HG02870 (cell line): ENCODE measurements around the gene RAPGEF5.

ENCODE experiments used
- ATAC-seq: cut with Tn5 transposase; IDR thresholded peaks from one replicate; pipeline ENCODE4 v1.9.1; 2021; ENCODE audit warnings: mild to moderate bottlenecking, moderate library complexity; ENCODE audit not compliant: unreplicated experiment

RAPGEF5 gene

DNA sequence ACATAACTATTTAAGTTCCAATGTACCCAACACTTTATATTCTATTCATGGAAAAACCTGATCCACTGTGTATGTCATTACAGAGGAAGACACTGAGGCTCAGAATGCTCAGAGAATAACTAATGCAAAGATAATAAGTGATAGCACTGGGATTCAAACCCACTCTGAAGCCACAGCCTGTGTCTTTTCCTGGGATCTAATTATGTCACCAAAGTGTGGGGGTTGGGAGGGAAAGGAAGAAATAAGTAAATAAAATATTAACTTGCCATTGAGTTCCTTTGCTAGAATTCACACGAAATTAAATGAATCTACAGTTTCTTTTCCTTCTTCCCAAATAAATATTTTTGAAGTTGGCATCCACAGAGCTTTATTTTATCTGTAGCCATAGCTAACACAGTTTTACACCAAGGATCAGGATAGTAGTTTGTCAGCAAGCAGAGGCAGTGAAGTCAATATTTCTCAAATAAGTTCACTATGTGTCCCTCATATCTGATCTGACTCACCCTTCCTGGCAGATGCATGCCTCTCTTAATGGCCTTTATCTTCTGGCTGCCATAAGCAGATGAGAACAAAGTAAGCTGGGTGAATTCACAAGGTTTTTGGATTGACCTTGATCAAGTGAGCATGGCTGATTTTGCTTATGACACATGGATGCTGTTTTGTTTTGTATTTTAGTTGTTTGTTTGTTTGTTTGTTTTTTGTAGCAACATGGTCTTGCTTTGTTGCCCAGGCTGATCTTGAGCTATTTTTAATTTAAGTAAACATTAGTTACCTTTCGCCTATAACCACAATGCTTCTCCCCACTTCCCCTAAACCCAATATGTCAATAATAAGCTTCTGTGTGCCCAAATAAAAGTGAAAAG lies 6.3 kb downstream of the RAPGEF5 start:
- peak; percentile 31 for ATAC-seq

DNA sequence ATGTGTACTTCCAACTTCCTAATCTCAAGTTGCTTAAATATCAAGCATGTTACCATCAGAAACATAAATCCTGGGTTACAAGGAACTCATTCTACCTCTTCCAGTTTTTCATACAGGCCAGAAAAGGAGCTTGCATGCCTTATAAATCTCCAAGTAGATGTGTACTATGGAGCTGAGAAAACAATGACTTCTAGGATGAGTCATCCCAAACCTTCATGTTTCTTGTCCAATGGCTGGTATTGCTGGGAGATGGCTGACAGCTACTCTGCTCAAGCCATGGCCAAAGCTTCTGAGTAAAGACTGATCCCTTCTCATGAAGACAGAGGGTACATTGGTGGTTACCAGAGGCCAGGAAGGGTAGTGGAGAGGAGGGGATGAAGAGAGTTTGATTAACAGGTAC lies 8.6 kb downstream of the RAPGEF5 start:
- ATAC-seq = no peak

DNA sequence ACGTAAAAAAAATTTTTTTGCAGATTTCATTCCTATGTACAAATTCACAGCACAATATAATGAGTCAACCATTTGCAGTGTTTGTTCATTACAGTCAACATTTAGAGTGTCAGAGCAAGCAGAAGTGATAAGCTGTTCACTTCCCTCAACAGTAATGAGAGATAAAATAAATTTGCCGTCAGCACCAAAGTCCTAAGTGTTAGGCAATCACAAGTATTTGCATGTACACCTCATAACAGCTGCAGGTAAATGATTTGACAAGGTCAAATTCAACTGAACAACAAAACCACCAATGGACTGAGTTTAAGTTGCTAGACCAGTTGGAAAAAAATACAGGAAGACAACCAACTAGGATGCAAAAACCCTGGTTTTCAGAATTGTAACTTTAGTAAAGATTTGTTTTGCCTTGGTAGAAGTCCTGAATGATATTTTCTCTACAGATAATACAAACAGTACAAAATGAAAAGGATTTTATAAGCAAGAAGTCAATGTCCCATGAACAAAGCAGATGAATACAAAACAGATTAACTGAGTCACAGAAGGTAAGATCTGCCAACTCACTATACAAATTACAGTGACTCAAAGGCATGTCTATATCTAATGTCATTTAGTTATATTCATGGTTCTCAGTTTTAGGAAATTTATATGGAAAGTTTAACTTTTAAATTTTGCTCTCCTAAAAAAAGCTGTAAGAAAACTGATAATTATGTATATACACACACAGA lies 10.4 kb downstream of the RAPGEF5 start:
- ATAC-seq = no peak

DNA sequence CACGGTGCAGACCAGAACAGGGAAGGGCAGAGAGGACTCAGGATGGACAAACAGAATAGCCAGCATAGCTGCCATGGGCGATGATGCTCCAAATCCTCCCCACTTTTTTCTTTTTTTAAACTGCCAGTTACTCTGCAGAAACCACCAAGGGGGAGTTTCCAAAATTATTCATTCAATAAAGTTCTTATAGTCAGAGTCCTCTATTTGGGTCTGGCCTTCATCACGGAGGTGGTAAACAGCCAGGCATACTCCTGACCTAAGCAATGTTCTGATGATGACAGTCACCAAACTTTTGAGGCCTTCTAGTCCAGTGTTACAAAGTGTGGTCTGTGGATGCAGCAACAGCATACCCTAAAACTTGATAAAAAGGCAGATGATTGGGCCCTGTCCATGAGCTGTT lies 12.3 kb downstream of the RAPGEF5 start:
- no peak for ATAC-seq

DNA sequence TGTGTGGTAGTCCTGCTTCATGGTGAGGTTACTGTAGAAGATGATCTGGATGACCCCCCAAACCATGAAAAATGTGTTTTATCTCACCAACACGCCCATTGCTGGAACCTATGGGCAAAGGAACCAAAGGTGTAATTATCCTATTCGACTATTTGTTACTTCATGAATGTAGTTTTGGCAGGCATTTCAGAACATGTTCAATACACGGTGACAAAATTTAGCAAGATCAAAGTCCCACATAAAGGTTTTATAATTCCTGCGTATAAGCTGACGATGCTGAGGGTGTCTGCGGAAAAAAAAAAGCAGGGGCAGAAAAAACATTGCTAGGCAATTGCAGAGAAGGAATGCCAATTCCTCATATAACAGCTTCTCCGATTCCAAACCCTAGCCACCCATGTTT lies 13.3 kb downstream of the RAPGEF5 start:
- ATAC-seq = no peak

DNA sequence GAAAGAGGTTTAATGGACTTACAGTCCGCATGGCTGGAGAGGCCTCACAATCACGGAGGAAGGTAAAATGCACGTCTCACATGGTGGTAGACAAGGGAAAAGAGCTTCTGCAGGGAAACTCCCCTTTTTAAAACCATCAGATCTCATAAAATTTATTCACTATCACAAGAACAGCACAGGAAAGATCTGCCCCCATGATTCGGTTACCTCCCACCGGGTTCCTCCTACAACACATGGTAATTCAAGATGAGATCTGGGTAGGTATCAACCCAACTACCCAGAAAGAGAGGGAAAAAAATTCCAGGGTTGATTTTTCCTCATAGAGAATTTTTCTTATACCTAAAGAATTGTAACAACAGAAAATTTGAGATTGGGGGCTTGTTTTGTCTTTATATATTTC lies 13.9 kb downstream of the RAPGEF5 start:
- ATAC-seq = no peak

DNA sequence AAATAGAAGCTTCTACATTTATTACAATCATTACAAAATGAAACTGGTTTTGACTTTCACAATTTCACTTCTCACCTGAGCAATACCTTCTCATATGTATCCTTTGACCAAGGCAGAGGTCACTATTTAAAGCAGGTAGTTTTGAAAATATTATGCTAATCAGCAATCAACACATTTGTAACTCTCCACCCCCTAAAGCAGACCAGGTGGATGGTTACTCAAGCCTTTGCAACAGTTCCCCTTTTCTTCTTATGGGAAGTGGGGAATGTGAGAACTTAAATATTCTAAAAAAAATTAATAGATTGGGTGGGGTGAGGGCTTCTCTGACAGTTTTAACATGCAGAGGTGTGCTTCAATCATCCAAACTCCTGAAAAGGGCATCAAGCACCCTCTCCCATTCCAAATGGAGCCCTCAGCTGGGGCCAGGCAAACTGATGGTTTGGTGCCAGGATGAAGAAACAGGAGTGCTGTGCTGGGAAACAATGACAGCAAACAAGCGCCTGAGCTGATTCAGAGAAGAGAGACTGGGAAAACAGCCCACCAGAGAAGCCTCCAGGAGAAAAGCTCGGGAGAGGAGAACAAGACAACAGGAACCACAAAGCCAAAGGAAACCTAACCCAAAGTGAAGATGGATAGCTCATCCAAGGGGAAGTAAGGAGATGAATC lies 17.1 kb downstream of the RAPGEF5 start:
- no peak for ATAC-seq

DNA sequence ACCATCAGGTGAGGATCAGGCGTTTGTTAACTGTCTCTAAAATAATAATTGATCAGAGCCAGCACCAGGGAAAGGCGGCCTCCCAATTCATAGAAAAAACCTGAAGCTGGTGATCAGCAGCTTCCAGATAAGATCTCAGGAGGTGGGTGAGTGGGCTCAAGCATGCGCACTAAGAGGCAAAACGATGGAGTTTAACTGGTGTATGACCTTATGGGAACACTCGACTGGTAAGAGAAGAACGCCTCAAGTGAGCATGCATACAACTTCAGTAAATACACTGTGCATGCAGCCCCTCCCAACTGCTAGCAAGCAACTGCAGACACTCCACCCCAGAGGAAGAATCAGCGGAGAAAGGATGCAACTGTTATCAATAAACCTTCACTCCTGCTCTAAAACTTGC lies 18.1 kb downstream of the RAPGEF5 start:
- no peak for ATAC-seq

DNA sequence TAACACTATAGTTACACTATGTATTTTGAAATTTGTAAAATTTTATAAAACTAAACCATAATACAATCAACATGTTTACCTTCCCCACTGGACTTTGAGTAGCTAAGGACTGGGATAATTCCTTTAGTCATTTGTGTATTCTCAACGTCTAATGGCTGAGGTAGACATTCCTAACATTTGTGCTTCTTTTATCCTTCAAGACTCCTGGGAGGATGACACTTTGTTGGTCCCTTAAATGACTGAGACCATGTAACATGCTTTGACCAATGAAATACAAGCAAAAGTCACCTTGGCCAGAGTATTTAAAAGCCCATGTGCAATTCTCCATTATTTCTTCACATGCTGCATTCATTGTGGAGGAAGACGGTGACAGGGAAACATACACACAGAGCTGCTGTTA lies 18.5 kb downstream of the RAPGEF5 start:
- no peak for ATAC-seq

DNA sequence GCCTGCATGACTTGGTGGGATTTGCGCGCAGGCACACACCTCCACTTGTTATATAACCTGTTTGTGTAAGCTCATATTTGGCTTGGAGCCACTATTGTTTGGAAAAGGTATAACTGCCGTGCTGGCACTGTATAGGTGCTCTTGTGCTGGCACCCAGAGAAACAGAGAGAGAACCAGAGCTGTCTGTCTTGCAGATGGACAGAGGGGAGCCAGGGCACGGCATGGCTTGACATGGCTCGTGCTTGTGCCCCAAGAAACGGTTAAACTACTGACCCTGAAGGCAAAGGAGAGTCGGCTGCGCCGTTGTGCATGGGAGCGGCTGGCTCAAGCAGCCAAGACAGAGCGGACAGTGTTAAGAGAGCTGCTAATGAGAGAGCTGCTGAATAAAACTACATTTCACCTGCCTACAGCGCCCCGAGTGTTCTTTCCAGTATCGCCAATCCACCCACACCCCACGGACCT lies 23.2 kb downstream of the RAPGEF5 start:
- ATAC-seq = no peak

DNA sequence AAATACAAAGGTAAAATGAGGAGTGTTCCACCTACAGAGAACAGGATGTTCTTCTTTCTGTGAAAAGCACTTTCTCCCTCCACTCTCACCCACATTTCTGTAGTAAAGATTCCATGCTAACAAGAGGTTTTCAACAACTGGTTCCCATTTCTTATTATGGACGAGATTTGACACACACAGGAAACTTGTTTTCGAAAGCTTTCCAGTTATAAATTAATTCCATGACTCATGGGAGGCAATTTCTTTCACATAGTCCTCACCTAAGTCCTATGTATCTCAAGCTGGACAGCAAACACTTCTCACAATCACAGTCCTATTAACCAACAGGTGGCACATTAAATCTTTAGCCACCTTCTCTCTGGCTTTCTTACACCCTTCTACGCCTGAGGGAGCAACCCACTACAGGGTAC lies 24.5 kb downstream of the RAPGEF5 start:
- ATAC-seq = no peak

DNA sequence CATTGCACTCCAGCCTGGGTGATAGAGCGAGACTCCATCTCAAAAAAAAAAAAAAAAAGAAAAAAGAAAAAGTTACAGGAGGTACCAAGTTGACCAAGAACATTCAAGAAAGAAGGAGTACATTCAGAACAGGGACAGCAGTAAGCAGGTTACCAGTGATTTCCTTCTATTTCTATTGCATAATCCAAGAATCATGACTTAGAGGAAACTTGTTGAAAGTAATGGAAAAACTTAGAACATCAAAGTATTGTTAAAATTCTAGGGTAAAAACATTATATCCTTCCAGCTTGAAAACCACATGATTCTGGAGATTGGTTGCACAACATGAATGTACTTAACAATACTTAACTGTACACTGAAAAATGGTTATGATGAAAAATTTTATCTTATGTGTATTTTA lies 25.2 kb downstream of the RAPGEF5 start:
- ATAC-seq = no peak

DNA sequence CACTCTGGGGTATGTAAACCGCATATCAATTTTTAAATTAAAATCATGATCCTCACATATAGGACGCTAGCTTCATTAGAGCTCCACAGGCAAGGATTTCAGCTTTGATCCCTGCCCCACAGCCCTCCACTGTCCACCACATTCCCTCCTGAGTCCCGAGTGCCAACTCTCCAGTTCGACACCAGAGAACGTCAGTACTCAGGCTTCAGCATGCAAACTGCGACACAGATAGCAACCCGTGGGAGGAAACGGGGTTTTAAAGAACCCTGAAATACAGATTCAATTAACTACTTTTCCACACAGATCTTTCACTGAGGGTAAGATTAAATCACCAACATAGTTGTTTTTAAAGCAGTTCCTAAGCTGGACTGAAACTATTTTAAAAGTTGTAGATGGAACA lies 26.1 kb downstream of the RAPGEF5 start:
- ATAC-seq = no peak

DNA sequence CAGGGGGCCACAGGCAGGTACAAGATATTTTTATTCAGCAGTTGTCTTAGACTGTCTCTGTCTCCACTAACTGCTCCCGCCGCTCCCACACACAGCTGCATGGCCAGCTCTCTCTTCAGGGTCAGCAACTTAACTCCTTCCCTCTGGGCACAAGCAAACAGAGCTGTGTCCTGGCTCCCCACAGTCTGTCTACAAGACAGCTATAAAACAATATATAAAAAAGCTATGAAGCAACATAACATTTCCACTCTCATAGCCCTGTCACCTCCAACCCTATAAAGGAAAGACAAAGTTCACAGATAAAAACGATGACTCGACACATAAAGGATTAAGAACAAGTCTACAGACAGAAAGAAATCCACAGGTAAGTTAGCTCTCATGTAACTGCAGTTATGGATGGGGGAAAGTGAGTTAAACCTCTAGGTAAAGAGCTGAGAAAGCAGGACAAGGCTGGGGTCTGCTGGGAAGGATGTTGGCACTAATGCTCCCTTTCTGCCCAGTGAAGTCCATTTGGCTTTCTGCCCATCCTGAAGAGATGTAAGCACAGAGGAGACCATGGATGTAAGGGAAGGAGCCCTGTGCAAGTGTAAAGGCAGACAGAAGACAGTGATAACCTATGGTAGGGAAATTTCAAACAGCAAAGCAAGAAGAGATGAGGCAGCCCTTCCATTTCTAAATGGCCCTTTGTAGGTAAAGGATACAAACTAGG lies 27.0 kb downstream of the RAPGEF5 start:
- no peak for ATAC-seq

DNA sequence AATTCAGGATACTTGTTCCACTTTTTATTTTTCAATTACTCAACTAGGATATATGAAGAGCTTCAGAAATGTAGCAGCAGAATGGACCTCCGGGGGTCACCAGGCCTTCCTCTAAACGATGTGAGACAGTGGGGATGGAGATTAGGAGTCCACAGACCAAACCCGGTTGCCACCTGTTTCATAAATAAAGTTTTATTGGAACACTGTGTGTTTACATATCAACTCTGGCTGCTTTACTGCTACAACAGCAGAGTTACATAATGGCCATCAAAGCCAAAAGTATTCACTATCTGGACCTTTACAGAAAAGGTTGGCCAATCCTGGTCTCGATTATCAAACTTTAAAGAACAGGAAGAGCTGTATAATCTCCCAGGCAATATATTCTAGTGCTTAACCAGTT lies 30.8 kb downstream of the RAPGEF5 start:
- ATAC-seq = no peak

DNA sequence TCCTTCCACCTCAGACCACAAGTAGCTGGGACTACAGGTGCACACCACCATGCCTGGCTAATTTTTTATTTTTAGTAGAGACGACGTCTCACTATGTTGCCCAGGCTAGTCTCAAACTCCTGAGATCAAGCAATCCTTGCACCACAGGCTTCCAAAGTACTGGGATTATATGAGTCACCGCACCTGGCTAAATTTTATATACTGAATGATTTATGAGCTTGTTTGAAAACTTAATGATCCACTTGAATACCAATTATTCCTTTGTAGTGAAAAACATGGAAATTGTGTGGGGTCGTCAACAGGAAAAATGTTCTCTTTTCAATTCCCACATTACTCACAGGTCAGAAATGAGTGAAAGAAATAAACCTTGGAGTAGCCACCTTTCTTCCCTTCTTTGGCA lies 31.3 kb downstream of the RAPGEF5 start:
- no peak for ATAC-seq

DNA sequence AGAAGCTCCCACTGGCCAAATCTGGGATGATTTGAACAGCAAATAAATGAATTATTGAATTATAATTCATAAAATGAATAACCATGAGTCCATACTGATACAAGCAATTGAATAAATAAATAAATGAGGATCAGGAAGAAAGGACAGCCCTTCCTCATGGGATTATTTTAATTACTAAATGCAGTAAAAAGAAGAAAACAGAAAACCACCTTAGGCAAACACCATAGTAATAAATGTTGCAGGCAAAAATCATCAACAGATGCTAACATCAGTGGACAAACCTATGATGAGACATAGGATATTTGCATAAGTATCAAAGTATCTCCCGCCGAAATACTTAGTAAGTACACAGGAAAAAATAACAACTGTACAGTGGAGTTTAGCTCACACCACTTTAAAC lies 33.2 kb downstream of the RAPGEF5 start:
- ATAC-seq = no peak

DNA sequence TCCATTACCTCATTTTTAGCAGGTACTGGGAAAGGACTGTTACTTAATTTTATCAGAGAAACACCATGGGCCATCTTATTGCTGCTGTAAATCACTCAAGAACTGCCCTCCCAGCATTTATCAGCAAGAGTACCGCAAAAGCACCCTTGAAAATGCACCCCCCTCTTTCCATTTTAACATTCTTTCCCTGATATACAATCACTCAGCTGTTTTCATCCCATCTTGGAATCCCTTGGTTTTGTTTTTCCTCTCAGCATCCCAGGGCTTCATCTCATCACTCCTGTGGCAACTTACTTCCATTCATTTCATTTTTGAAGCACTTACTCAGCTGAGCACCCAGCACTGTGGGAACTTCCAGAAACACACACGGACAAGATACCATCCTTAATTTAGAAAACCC lies 36.5 kb downstream of the RAPGEF5 start:
- ATAC-seq = no peak

DNA sequence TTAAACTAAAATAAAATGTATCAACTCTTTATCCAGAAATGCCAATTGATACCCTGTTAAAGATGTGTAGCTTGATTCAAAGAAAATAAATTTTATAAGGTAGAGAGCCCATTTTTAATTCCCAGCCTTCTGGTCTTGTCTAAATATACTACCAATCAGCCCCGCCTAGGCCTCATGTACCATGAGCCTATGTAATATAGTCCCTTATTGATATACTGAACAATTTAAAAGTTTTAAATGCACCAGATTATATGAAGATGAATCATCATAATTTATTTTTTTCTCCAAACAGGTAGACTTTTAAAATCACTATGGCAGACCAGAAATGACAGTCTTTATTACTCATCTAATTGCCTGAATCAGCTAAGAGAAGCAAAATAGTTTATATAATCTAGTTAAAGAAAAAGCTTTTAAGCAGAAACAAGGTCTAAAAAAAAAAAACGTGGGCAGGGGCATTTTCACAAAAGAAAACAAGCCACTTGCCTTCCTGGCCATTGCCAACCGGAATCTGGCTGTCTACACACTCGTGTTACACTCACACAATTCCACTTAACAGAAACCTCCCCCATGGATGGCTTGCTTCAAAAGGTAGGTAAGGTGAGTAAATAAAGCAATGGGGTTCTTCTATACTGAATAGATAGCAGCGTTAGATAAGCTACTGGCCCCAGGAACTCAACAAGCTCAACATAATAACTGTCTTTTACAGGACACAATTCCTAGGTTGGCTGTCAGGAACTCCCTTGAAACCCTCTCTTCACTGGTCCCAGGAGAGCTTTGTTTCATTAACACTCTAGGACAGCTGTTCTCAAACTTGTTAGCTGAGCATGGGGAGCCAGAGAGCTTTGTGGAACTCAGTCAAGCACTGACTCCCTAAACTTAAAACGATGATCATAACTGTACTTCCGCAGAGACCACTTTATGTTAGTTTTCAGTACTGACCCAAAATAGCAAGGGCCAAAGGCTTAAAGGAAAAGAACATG lies 37.2 kb downstream of the RAPGEF5 start:
- ATAC-seq = no peak

DNA sequence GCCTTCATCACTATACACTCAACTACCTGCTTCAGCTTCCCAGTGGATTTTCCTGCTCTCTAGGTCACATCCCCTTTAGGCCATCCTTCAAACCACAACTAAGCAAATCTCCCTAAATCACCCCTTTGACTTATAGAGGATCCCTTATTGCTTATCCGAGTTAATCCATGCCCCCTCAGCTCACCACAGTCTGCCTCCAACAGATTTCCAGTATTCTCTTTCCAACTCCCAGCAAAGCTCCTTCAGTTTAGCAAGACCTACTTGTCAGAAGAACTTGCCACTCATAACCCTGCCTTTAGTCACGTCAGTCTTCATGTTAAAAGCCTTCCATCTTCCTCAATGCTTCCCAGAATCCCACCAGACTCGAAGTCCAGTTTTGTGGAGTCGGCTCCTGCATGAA lies 38.6 kb downstream of the RAPGEF5 start:
- ATAC-seq = no peak
